HepG2 (cell line): ENCODE data around the gene FUCA1. TPM values are rescaled to one million over a fixed set of nuclear protein-coding genes. Genes with fewer than 3 reads are reported as not detected.

ENCODE experiments used
- ATAC-seq: fragments of 200-7000 bp; cut with Tn5 transposase; 3 replicates; pipeline ENCODE4 v1.9.1; 2020; ENCODE audit warnings: mild to moderate bottlenecking, moderate library complexity
- BruUV-seq: library from RNA; stranded (reverse); fragments of 400-500 nt; replicated peaks from 2 replicates; lab custom pipeline; 2021; lab: Mats Ljungman, UMichigan
- CTCF ChIA-PET: fragments of 300-600 bp; formaldehyde crosslinking; extraction: SDS; loops from one replicate; lab custom pipeline; 2021; ENCODE audit warnings: low total read pairs, inconsistent platforms, low intra/inter-chr PET ratio; lab: Yijun Ruan, JAX
- POLR2A ChIA-PET: fragments of 350-600 bp; sonication (Branson Sonifier 250); formaldehyde crosslinking; loops from one replicate; lab custom pipeline; 2020; ENCODE audit warnings: antibody characterized with exemption, inconsistent platforms; lab: Yijun Ruan, JAX
- DNase-seq: peaks from one replicate; pipeline ENCODE4 v3.0.0-alpha.2; 2015; ENCODE audit warnings: low spot score
- FAIRE-seq: peaks from 3 replicates; lab custom pipeline; 2011; peaks lifted over from hg19 to GRCh38; lab: Jason Lieb, UNC
- H2AFZ ChIP-seq: one replicate; pipeline ENCODE4 v1.6.1; 2011; ENCODE audit warnings: low read length, inconsistent platforms
- H3K27ac ChIP-seq: fragments of 300-600 bp; 3 replicates; pipeline ENCODE4 v1.8.0; 2011; ENCODE audit warnings: mixed run types, mild to moderate bottlenecking, mixed read lengths, low read length, inconsistent platforms; ENCODE audit not compliant: insufficient read depth; ENCODE audit errors: extremely low read length
- H3K27me3 ChIP-seq, 2 experiments: fragments of 200-600 bp in 1 of 2; 2 replicates in 1 of 2; 3 replicates in 1 of 2; pipeline versions ENCODE4 v1.6.0 to v1.8.0; 2011; ENCODE audit warnings: low read length in 2 of 2, mild to moderate bottlenecking in 2 of 2, moderate library complexity in 2 of 2, inconsistent platforms in 1 of 2; ENCODE audit not compliant: insufficient read depth in 2 of 2, control insufficient read depth in 1 of 2
- H3K36me3 ChIP-seq, 2 experiments: fragments of 200-600 bp in 1 of 2; replicated peaks in 1 of 2; 2 replicates in 1 of 2; 3 replicates in 1 of 2; pipeline versions ENCODE4 v1.5.1 to v1.8.0; 2011; ENCODE audit warnings: low read length in 2 of 2, inconsistent platforms in 1 of 2; ENCODE audit not compliant: insufficient read depth in 2 of 2, control insufficient read depth in 1 of 2
- H3K4me1 ChIP-seq: 2 replicates; pipeline ENCODE4 v1.5.1; 2012; ENCODE audit warnings: low read length, inconsistent platforms; ENCODE audit not compliant: insufficient read depth
- H3K4me2 ChIP-seq: 2 replicates; pipeline ENCODE4 v1.6.0; 2011; ENCODE audit warnings: low read depth, low read length, inconsistent platforms
- H3K4me3 ChIP-seq, 3 experiments: fragments of 200-600 bp in 1 of 3; sonication (generic), shearing (Covaris generic) in 1 of 3; replicated peaks in 1 of 3; 2 replicates each; pipeline ENCODE4 v1.5.1; 2011 to 2016; ENCODE audit warnings: low read length in 3 of 3, inconsistent platforms in 2 of 3, low read depth in 2 of 3, mild to moderate bottlenecking in 2 of 3, control low read depth in 1 of 3, mixed read lengths in 1 of 3; ENCODE audit not compliant: insufficient read depth in 1 of 3
- H3K79me2 ChIP-seq: one replicate; pipeline ENCODE4 v1.6.1; 2011; ENCODE audit warnings: low read length, inconsistent platforms; ENCODE audit not compliant: insufficient read depth
- H3K9ac ChIP-seq: 2 replicates; pipeline ENCODE4 v1.6.0; 2011; ENCODE audit warnings: mild to moderate bottlenecking, low read depth, low read length, inconsistent platforms; ENCODE audit not compliant: insufficient read depth
- H3K9me3 ChIP-seq: 2 replicates; pipeline ENCODE4 v1.5.1; 2012; ENCODE audit warnings: mild to moderate bottlenecking, low read length
- H4K20me1 ChIP-seq: 2 replicates; pipeline ENCODE4 v1.6.0; 2011; ENCODE audit warnings: inconsistent platforms, mild to moderate bottlenecking, low read length, moderate library complexity; ENCODE audit not compliant: insufficient read depth
- REXO4 ChIP-seq: sonication (generic); formaldehyde crosslinking; IDR thresholded peaks from 2 replicates; pipeline ENCODE4 v1.8.0; 2022; ENCODE audit warnings: missing genetic modification reagents, mild to moderate bottlenecking, borderline replicate concordance
- SIN3A ChIP-seq: IDR thresholded peaks from 2 replicates; pipeline ENCODE4 v1.6.1; 2011; ENCODE audit warnings: low read depth, mild to moderate bottlenecking, control low read depth, low read length, borderline replicate concordance
- WGBS: methylation state at CpG from one replicate; pipeline ENCODE4 v1.1.6; 2017; ENCODE audit warnings: low lambda C conversion rate; 5-methylcytosine and 5-hydroxymethylcytosine counted together
- in situ Hi-C: cut with HindIII; loops from 2 replicates; pipeline ENCODE4 v1.10.0; 2017; ENCODE audit warnings: low pct_unique_long_range_greater_than_20kb; ENCODE audit not compliant: extremely low pct_ligation_motif_present
- intact Hi-C: fragments of 100-400 bp; cut with micrococcal nuclease; formaldehyde crosslinking; loops from one replicate; pipeline ENCODE4 v1.10.0; 2022; ENCODE audit not compliant: unreplicated experiment
- polyA plus RNA-seq, 8 experiments: library from polyadenylated mRNA; depleted of rRNA in 3 of 8; stranded (reverse) in 7 of 8; unstranded in 1 of 8; fragments of >200 nt; fragmentation: Illumina TruSeq in 4 of 8; extraction: Trizol in 4 of 8; gene quantifications; 2 replicates each; pipeline versions ENCODE4 v1.2.1 to v1.2.3, GENCODE V29; 2011 to 2016; ENCODE audit warnings: low read depth in 4 of 8, missing spikeins in 1 of 8, mixed read lengths in 1 of 8; ENCODE audit not compliant: insufficient read depth in 1 of 8
- total RNA-seq, 5 experiments: library from RNA; depleted of rRNA; stranded (reverse); fragments of >200 nt; fragmentation: Illumina TruSeq; extraction: Trizol; gene quantifications; 2 replicates each; pipeline ENCODE4 v1.2.3, GENCODE V29; 2016; ENCODE audit warnings: low read depth in 1 of 5
- TF ChIP-seq, protein P1 (sequence below): sonication (generic); formaldehyde crosslinking; IDR thresholded peaks from 2 replicates; pipeline ENCODE4 v1.4.0; 2020; ENCODE audit warnings: missing genetic modification reagents, borderline replicate concordance
- TF ChIP-seq, protein P2 (sequence below): sonication (generic); formaldehyde crosslinking; IDR thresholded peaks from 2 replicates; pipeline ENCODE4 v1.4.0; 2020; ENCODE audit warnings: missing genetic modification reagents
- TF ChIP-seq, protein P3 (sequence below): sonication (generic); formaldehyde crosslinking; conservative IDR thresholded peaks from 2 replicates; pipeline ENCODE4 v1.8.0; 2022; ENCODE audit warnings: missing genetic modification reagents

FUCA1 gene
- total and polyA plus RNA-seq, 2 of the 13 experiments (the other 11 are each of a cell fraction or from before 2014, with no cell fraction given): 32.7 to 33.6 TPM

DNA sequence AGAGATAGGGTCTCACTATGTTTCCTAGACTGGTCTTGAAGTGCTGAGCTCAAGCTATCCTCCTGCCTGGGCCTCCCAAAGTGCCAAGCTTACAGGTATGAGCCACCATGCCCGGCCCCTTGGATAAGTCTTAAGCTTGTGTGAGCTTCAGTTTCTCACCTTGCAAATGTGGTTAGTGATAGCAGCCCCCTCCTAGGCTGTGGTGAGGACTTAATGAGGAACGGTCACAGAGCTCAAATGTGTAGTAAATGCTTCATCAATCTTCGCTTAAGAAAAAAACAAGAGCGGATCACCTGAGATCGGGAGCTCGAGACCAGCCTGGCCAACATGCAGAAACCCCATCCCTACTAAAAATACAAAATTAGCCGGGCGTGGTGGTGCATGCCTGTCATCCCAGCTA is 42.1 kb upstream of the FUCA1 start:
- ChIA-PET CTCF (no interaction called here), POLR2A (no interaction called here)
- H3K27me3 ChIP-seq: peaks cover 0 to 23% of the 10 kb centered on the region in 2 experiments; a peak in 2 of 5 replicates
- in situ Hi-C loops: no loop called here
- no peak overlapping the region for H2AFZ ChIP-seq
- H3K79me2 ChIP-seq: no peaks in the 10 kb centered on the region
- no peak overlapping the region for H3K27ac ChIP-seq
- H3K9me3 ChIP-seq: no peaks in the 10 kb centered on the region
- no peak overlapping the region for H3K4me2 ChIP-seq
- BruUV-seq: no TSS peak
- no peak for ATAC-seq
- no peak for DNase-seq
- peaks cover 25% of the 10 kb centered on the region for H3K4me1 ChIP-seq
- intact Hi-C loops: no loop called here
- TF ChIP-seq, protein P1, sequence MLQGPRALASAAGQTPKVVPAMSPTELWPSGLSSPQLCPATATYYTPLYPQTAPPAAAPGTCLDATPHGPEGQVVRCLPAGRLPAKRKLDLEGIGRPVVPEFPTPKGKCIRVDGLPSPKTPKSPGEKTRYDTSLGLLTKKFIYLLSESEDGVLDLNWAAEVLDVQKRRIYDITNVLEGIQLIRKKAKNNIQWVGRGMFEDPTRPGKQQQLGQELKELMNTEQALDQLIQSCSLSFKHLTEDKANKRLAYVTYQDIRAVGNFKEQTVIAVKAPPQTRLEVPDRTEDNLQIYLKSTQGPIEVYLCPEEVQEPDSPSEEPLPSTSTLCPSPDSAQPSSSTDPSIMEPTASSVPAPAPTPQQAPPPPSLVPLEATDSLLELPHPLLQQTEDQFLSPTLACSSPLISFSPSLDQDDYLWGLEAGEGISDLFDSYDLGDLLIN (CRISPR knock-in tag): no peak
- TF ChIP-seq SIN3A: no peak
- TF ChIP-seq, protein P2, sequence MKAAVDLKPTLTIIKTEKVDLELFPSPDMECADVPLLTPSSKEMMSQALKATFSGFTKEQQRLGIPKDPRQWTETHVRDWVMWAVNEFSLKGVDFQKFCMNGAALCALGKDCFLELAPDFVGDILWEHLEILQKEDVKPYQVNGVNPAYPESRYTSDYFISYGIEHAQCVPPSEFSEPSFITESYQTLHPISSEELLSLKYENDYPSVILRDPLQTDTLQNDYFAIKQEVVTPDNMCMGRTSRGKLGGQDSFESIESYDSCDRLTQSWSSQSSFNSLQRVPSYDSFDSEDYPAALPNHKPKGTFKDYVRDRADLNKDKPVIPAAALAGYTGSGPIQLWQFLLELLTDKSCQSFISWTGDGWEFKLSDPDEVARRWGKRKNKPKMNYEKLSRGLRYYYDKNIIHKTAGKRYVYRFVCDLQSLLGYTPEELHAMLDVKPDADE: no peak
- TF ChIP-seq, protein P3, sequence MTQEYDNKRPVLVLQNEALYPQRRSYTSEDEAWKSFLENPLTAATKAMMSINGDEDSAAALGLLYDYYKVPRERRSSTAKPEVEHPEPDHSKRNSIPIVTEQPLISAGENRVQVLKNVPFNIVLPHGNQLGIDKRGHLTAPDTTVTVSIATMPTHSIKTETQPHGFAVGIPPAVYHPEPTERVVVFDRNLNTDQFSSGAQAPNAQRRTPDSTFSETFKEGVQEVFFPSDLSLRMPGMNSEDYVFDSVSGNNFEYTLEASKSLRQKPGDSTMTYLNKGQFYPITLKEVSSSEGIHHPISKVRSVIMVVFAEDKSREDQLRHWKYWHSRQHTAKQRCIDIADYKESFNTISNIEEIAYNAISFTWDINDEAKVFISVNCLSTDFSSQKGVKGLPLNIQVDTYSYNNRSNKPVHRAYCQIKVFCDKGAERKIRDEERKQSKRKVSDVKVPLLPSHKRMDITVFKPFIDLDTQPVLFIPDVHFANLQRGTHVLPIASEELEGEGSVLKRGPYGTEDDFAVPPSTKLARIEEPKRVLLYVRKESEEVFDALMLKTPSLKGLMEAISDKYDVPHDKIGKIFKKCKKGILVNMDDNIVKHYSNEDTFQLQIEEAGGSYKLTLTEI (CRISPR knock-in tag): no peak
- no peak for TF ChIP-seq REXO4
- H3K4me3 ChIP-seq: no peak overlapping the region
- H3K36me3 ChIP-seq: no peaks in the 10 kb centered on the region
- no peak for FAIRE-seq
- H3K9ac ChIP-seq: no peak overlapping the region
- WGBS: 66% methylated on average over 8 of the region's 8 CpGs
- H4K20me1 ChIP-seq: no peaks in the 10 kb centered on the region
